Activated CD4-positive, alpha-beta T cell treated with anti-CD3 and anti-CD28 coated beads for 4 hours (primary cell): ENCODE data around the gene PIK3C2B.

ENCODE experiments used
- DNase-seq, 2 donors: peaks; one replicate each; pipeline ENCODE4 v3.0.0-alpha.2; 2020

Gene PIK3C2B

GRCh38 chr1:204478921-204479320 is 15.7 kb downstream of the PIK3C2B start:
- DNase-seq, result no peak

- DNase-seq, result no peak
Observed at GRCh38 chr1:204478172-204478899, 16.3 kb downstream of the PIK3C2B start.

GRCh38 chr1:204477036-204477740 is 17.4 kb downstream of the PIK3C2B start:
- DNase-seq, result no peak

- no peak for DNase-seq
Observed at GRCh38 chr1:204476563-204476962, 18.0 kb downstream of the PIK3C2B start.

GRCh38 chr1:204475656-204476432 is 18.8 kb downstream of the PIK3C2B start:
- no peak for DNase-seq

GRCh38 chr1:204473400-204473965 is 21.1 kb downstream of the PIK3C2B start:
- DNase-seq, result no peak

GRCh38 chr1:204472660-204473059 is 21.9 kb downstream of the PIK3C2B start:
- DNase-seq, result no peak

- DNase-seq, result no peak
Observed at GRCh38 chr1:204471687-204472086, 22.9 kb downstream of the PIK3C2B start.

GRCh38 chr1:204469304-204469703 is 25.3 kb downstream of the PIK3C2B start:
- no peak for DNase-seq

GRCh38 chr1:204468766-204469302 is 25.8 kb downstream of the PIK3C2B start:
- DNase-seq, result no peak

GRCh38 chr1:204468206-204468605 is 26.4 kb downstream of the PIK3C2B start:
- DNase-seq, result no peak

- DNase-seq, result no peak
Observed at GRCh38 chr1:204466416-204467405, 27.9 kb downstream of the PIK3C2B start.

- DNase-seq, result no peak
Observed at GRCh38 chr1:204465546-204466415, 28.8 kb downstream of the PIK3C2B start.

GRCh38 chr1:204464701-204465100 is 29.9 kb downstream of the PIK3C2B start:
- no peak for DNase-seq

- DNase-seq, result no peak
Observed at GRCh38 chr1:204464187-204464631, 30.4 kb downstream of the PIK3C2B start.

GRCh38 chr1:204463125-204464060 is 31.2 kb downstream of the PIK3C2B start:
- DNase-seq, result no peak

GRCh38 chr1:204462229-204462561 is 32.4 kb downstream of the PIK3C2B start:
- no peak for DNase-seq

GRCh38 chr1:204461331-204462228 is 33.0 kb downstream of the PIK3C2B start:
- DNase-seq, result peak; percentile 44 to 58
